NB4 (cell line): ENCODE measurements around the gene KRI1.

Source experiments
- CTCF ChIP-seq: IDR thresholded peaks from one replicate; pipeline ENCODE4 v1.5.1; 2012; ENCODE audit warnings: low read depth, low read length
- MYC ChIP-seq: IDR thresholded peaks from 2 replicates; pipeline ENCODE4 v1.6.1; 2011; ENCODE audit warnings: low read depth, low read length
- POLR2A ChIP-seq: IDR thresholded peaks from 2 replicates; pipeline ENCODE4 v1.6.1; 2011; ENCODE audit warnings: mild to moderate bottlenecking; ENCODE audit not compliant: insufficient read length; ENCODE audit errors: extremely low read depth

GRCh38 chr19:10586396-10586795 lies 20.6 kb upstream of the KRI1 start:
- TF ChIP-seq CTCF: no peak
- no peak for TF ChIP-seq MYC
- TF ChIP-seq POLR2A: no peak
